NB4 (cell line): ENCODE results near the gene RERE.

Source experiments
- CTCF ChIP-seq: IDR thresholded peaks from one replicate; pipeline ENCODE4 v1.5.1; 2012; ENCODE audit warnings: low read depth, low read length
- MYC ChIP-seq: IDR thresholded peaks from 2 replicates; pipeline ENCODE4 v1.6.1; 2011; ENCODE audit warnings: low read depth, low read length

- TF ChIP-seq CTCF (no peak), MYC (no peak)
Observed at GRCh38 chr1:8780405-8780804, 37.0 kb downstream of the RERE start.
